Measurements from ENCODE around the gene HIC1.

- no peak for TF ChIP-seq ZFP30 (CRISPR knock-in tag; IDR thresholded peaks at IDR 0.05)
- TF ChIP-seq SNAI2 (CRISPR knock-in tag; IDR thresholded peaks at IDR 0.05): no peak
- TF ChIP-seq TOX (CRISPR knock-in tag; IDR thresholded peaks at IDR 0.05; ENCODE audit: borderline replicate concordance): no peak
- no peak for TF ChIP-seq RARB (CRISPR knock-in tag; IDR thresholded peaks at IDR 0.05)
- TF ChIP-seq ZC3H10 (CRISPR knock-in tag; IDR thresholded peaks at IDR 0.05): no peak
- no peak for TF ChIP-seq ESRRG (CRISPR knock-in tag; IDR thresholded peaks at IDR 0.05)
- no peak for TF ChIP-seq PATZ1 (CRISPR knock-in tag; IDR thresholded peaks at IDR 0.05; ENCODE audit: borderline replicate concordance)
- no peak for TF ChIP-seq CREB5 (CRISPR knock-in tag; IDR thresholded peaks at IDR 0.05; ENCODE audit: low read depth)
- no peak for TF ChIP-seq ARNTL (CRISPR knock-in tag; IDR thresholded peaks at IDR 0.05; ENCODE audit: borderline replicate concordance, low read depth)
- TF ChIP-seq PPARA (CRISPR knock-in tag; IDR thresholded peaks at IDR 0.05; ENCODE audit: borderline replicate concordance): no peak
These were observed 29.1 kb upstream of the HIC1 start for GRCh38 chr17:2025622-2026309.
